IMR-90 (cell line): Measurements from ENCODE around the gene VARS2.

Source experiments
- CEBPB ChIP-seq: IDR thresholded peaks from 2 replicates; pipeline ENCODE4 v1.6.1; 2012; ENCODE audit warnings: low read depth, low read length, improper control_type of control experiment
- CHD1 ChIP-seq: IDR thresholded peaks from 2 replicates; pipeline ENCODE4 v1.6.1; 2012; ENCODE audit warnings: low read depth, low read length, improper control_type of control experiment
- CTCF ChIP-seq: conservative IDR thresholded peaks from 2 replicates; pipeline ENCODE4 v1.5.1; 2012; ENCODE audit warnings: mild to moderate bottlenecking, low read depth, low read length, improper control_type of control experiment
- FOS ChIP-seq: fragments of 150-350 bp; IDR thresholded peaks from 2 replicates; pipeline ENCODE4 v1.6.1; 2016; ENCODE audit warnings: low read depth, low read length
- MAFK ChIP-seq: IDR thresholded peaks from 2 replicates; pipeline ENCODE4 v1.6.1; 2012; ENCODE audit warnings: low read depth, low read length, improper control_type of control experiment
- MXI1 ChIP-seq: IDR thresholded peaks from 2 replicates; pipeline ENCODE4 v1.6.1; 2012; ENCODE audit warnings: low read depth, mild to moderate bottlenecking, low read length, moderate library complexity, borderline replicate concordance
- POLR2A ChIP-seq: IDR thresholded peaks from 2 replicates; pipeline ENCODE4 v1.6.1; 2012; ENCODE audit warnings: mild to moderate bottlenecking, low read depth, low read length
- RAD21 ChIP-seq: IDR thresholded peaks from 2 replicates; pipeline ENCODE4 v1.6.1; 2012; ENCODE audit warnings: low read length, improper control_type of control experiment
- SMC3 ChIP-seq: fragments of 150-350 bp; IDR thresholded peaks from 2 replicates; pipeline ENCODE4 v1.6.1; 2016; ENCODE audit warnings: low read depth, mild to moderate bottlenecking, antibody characterized with exemption, low read length, moderate library complexity

- no peak for TF ChIP-seq CTCF
- TF ChIP-seq CHD1: no peak
- TF ChIP-seq SMC3: no peak
- no peak for TF ChIP-seq POLR2A
- no peak for TF ChIP-seq FOS
- TF ChIP-seq MAFK: no peak
- TF ChIP-seq MXI1: no peak
- TF ChIP-seq RAD21: no peak
- TF ChIP-seq CEBPB: no peak
These were observed 11.3 kb upstream of the VARS2 start for GRCh38 chr6:30902709-30903108.
